ENCODE data around the gene GAS2L1.

DNA sequence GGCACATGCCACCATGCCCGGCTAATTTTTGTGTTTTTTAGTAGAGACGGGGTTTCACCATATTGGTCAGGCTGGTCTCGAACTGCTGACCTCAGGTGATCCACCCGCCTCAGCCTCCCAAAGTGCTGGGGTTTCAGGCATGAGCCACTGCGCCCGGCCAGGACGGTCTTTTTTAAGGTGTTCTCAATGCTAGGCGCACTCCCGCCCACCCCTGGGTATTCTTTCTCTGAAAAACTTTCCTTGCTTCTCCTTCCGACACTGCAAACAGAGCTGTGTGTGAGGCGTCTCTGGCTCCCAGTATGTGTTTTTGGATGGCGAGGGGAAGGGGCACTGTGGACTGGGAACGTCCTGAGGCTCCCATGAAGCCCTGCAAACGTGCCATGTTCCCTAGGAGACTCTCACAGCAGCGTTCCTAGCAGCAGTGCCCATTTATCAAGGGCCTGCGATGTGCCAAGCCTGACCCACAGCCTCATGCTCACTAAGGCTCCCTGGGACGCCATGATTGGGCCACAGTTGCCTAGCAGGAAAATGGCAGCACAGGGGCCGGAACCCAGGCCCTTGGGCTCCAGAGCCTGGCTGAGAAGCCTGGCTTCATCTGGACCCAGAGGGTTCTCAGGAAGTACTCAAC is 11.5 kb downstream of the GAS2L1 start:
- no peak for TF ChIP-seq SIN3A (IDR thresholded peaks at IDR 0.05; ENCODE audit: borderline replicate concordance, insufficient read depth, low read length)
- no peak for TF ChIP-seq TAF1 (IDR thresholded peaks at IDR 0.05; ENCODE audit: borderline replicate concordance, insufficient read depth, low read length)
- TF ChIP-seq POLR2AphosphoS5 (IDR thresholded peaks at IDR 0.05; ENCODE audit: low read depth, low read length) = no peak
